ENCODE data around the gene CDH24. TPM values are rescaled to one million over a fixed set of nuclear protein-coding genes. Genes with fewer than 3 reads are reported as not detected.

Gene CDH24
- total RNA-seq, 1 donor from 2014 or later: 8.9 TPM

- DNase-seq (ENCODE audit: extremely low read depth, low read depth, low spot score): no peak
Measured at GRCh38 chr14:23047751-23048693, 9.3 kb downstream of the CDH24 start.

GRCh38 chr14:23047034-23047634 is 10.2 kb downstream of the CDH24 start:
- DNase-seq (ENCODE audit: extremely low read depth, low read depth, low spot score): no peak

- no peak for DNase-seq (ENCODE audit: extremely low read depth, low read depth, low spot score)
Measured at GRCh38 chr14:23045419-23046357, 11.6 kb downstream of the CDH24 start.

GRCh38 chr14:23044840-23045239 is 12.5 kb downstream of the CDH24 start:
- no peak for DNase-seq (ENCODE audit: extremely low read depth, low read depth, low spot score)

- no peak for DNase-seq (ENCODE audit: extremely low read depth, low read depth, low spot score)
Measured at GRCh38 chr14:23043754-23044153, 13.6 kb downstream of the CDH24 start.

GRCh38 chr14:23043145-23043544 is 14.2 kb downstream of the CDH24 start:
- no peak for DNase-seq (ENCODE audit: extremely low read depth, low read depth, low spot score)

GRCh38 chr14:23042162-23042965 is 15.0 kb downstream of the CDH24 start, which contains the start of gene PSMB11:
Gene PSMB11, plus strand, starts transcription at chr14:23042212. Its CDS starts 14 bp downstream, at chr14:23042226.
- no peak for DNase-seq (ENCODE audit: extremely low read depth, low read depth, low spot score)

GRCh38 chr14:23041729-23042128 is 15.6 kb downstream of the CDH24 start:
- no peak for DNase-seq (ENCODE audit: extremely low read depth, low read depth, low spot score)

- DNase-seq (ENCODE audit: extremely low read depth, low read depth, low spot score): no peak
Measured at GRCh38 chr14:23040100-23040499, 17.2 kb downstream of the CDH24 start.

- no peak for DNase-seq (ENCODE audit: extremely low read depth, low read depth, low spot score)
Measured at GRCh38 chr14:23035303-23036144, 21.8 kb downstream of the CDH24 start.

- DNase-seq (ENCODE audit: extremely low read depth, low read depth, low spot score): peak; percentile 97
Measured at GRCh38 chr14:23034498-23035302, 22.6 kb downstream of the CDH24 start, which contains the start of gene PSMB5. Gene PSMB5, minus strand, starts transcription at chr14:23034900. Its CDS starts 19 bp downstream, at chr14:23034881.

GRCh38 chr14:23033801-23034497 is 23.4 kb downstream of the CDH24 start:
- no peak for DNase-seq (ENCODE audit: extremely low read depth, low read depth, low spot score)

GRCh38 chr14:23033251-23033727 is 24.0 kb downstream of the CDH24 start:
- no peak for DNase-seq (ENCODE audit: extremely low read depth, low read depth, low spot score)

GRCh38 chr14:23030936-23031335 is 26.4 kb downstream of the CDH24 start:
- no peak for DNase-seq (ENCODE audit: extremely low read depth, low read depth, low spot score)

GRCh38 chr14:23028799-23029198 is 28.5 kb downstream of the CDH24 start:
- no peak for DNase-seq (ENCODE audit: extremely low read depth, low read depth, low spot score)

GRCh38 chr14:23025151-23025814 is 32.0 kb downstream of the CDH24 start:
- DNase-seq (ENCODE audit: extremely low read depth, low read depth, low spot score): no peak

- no peak for DNase-seq (ENCODE audit: extremely low read depth, low read depth, low spot score)
Measured at GRCh38 chr14:23024612-23025075, 32.7 kb downstream of the CDH24 start.

Measured in glomerular endothelial cell (primary cell).